Dendritic cell treated with granulocyte-macrophage colony-stimulating factor and Interleukin-4, amounts not matched to agents 40 ng/mL and 50 ng/mL, for 4 days (primary cell): ENCODE measurements around the gene ATP1A2.

Experiments
- H3K27ac Mint-ChIP-seq: one replicate; pipeline ENCODE4 v1.8.0; 2022; ENCODE audit warnings: mild to moderate bottlenecking, mixed read lengths
- H3K27me3 Mint-ChIP-seq: one replicate; pipeline ENCODE4 v1.8.0; 2022; ENCODE audit warnings: mild to moderate bottlenecking, mixed read lengths
- H3K36me3 Mint-ChIP-seq: one replicate; pipeline ENCODE4 v1.8.0; 2022; ENCODE audit warnings: low read depth, mixed read lengths
- H3K4me1 Mint-ChIP-seq: one replicate; pipeline ENCODE4 v1.8.0; 2022; ENCODE audit warnings: low read depth, mixed read lengths
- H3K4me3 Mint-ChIP-seq: one replicate; pipeline ENCODE4 v1.8.0; 2022; ENCODE audit warnings: mild to moderate bottlenecking, moderate library complexity, mixed read lengths
- H3K9me3 Mint-ChIP-seq: one replicate; pipeline ENCODE4 v1.8.0; 2022; ENCODE audit warnings: mixed read lengths
- intact Hi-C: fragments of 100-400 bp; cut with micrococcal nuclease; formaldehyde crosslinking; loops from one replicate; pipeline ENCODE4 v1.15.0; 2022

ATP1A2 gene

GRCh38 chr1:160164121-160164520 is 48.6 kb downstream of the ATP1A2 start:
- Mint-ChIP-seq H3K9me3 (no peaks in the 10 kb centered on the region), H3K4me3 (no peak overlapping the region), H3K36me3 (no peaks in the 10 kb centered on the region), H3K27me3 (peaks cover 11% of the 10 kb centered on the region), H3K27ac (no peak overlapping the region), H3K4me1 (peaks cover 70% of the 10 kb centered on the region)
- intact Hi-C loops: loop anchor here (5.0 kb wide), 1 partner anchor 62 kb away; no protein-coding TSS in a partner anchor

- no peaks in the 10 kb centered on the region for H3K9me3 Mint-ChIP-seq
- H3K36me3 Mint-ChIP-seq: no peaks in the 10 kb centered on the region
- intact Hi-C loops: no loop called here
- no peak overlapping the region for H3K27ac Mint-ChIP-seq
- no peak overlapping the region for H3K4me3 Mint-ChIP-seq
- H3K27me3 Mint-ChIP-seq: peaks cover 12% of the 10 kb centered on the region
- H3K4me1 Mint-ChIP-seq: peaks cover 73% of the 10 kb centered on the region
Observed at GRCh38 chr1:160166166-160166868, 50.8 kb downstream of the ATP1A2 start.

- no peak overlapping the region for H3K27ac Mint-ChIP-seq
- H3K9me3 Mint-ChIP-seq: no peaks in the 10 kb centered on the region
- no peak overlapping the region for H3K4me3 Mint-ChIP-seq
- intact Hi-C loops: no loop called here
- peaks cover 13% of the 10 kb centered on the region for H3K27me3 Mint-ChIP-seq
- H3K36me3 Mint-ChIP-seq: no peaks in the 10 kb centered on the region
- H3K4me1 Mint-ChIP-seq: peaks cover 66% of the 10 kb centered on the region
Observed at GRCh38 chr1:160167056-160167455, 51.5 kb downstream of the ATP1A2 start.

GRCh38 chr1:160167580-160167979 is 52.0 kb downstream of the ATP1A2 start:
- Mint-ChIP-seq H3K9me3 (no peaks in the 10 kb centered on the region), H3K27me3 (peaks cover 14% of the 10 kb centered on the region)
- intact Hi-C loops: no loop called here

GRCh38 chr1:160168016-160168415 is 52.5 kb downstream of the ATP1A2 start:
- Mint-ChIP-seq H3K27ac (no peak overlapping the region), H3K36me3 (no peaks in the 10 kb centered on the region), H3K27me3 (peaks cover 14% of the 10 kb centered on the region), H3K4me1 (peaks cover 56% of the 10 kb centered on the region), H3K4me3 (no peak overlapping the region), H3K9me3 (no peaks in the 10 kb centered on the region)
- intact Hi-C loops: no loop called here

More at GRCh38 chr1:160167580-160167979, 52.0 kb downstream of the ATP1A2 start:
- H3K4me3 Mint-ChIP-seq: no peak overlapping the region
- H3K4me1 Mint-ChIP-seq: peaks cover 61% of the 10 kb centered on the region
- no peaks in the 10 kb centered on the region for H3K36me3 Mint-ChIP-seq
- H3K27ac Mint-ChIP-seq: no peak overlapping the region

GRCh38 chr1:160168609-160169369 is 53.2 kb downstream of the ATP1A2 start:
- H3K4me1 Mint-ChIP-seq: peaks cover 49% of the 10 kb centered on the region
- H3K27ac Mint-ChIP-seq: no peak overlapping the region
- H3K4me3 Mint-ChIP-seq: no peak overlapping the region
- no peaks in the 10 kb centered on the region for H3K36me3 Mint-ChIP-seq
- peaks cover 17% of the 10 kb centered on the region for H3K27me3 Mint-ChIP-seq
- intact Hi-C loops: no loop called here
- H3K9me3 Mint-ChIP-seq: no peaks in the 10 kb centered on the region

GRCh38 chr1:160169553-160170399 is 54.2 kb downstream of the ATP1A2 start:
- peaks cover 41% of the 10 kb centered on the region for H3K4me1 Mint-ChIP-seq
- H3K36me3 Mint-ChIP-seq: no peaks in the 10 kb centered on the region
- intact Hi-C loops: no loop called here
- H3K27me3 Mint-ChIP-seq: peaks cover 21% of the 10 kb centered on the region
- no peak overlapping the region for H3K4me3 Mint-ChIP-seq
- no peaks in the 10 kb centered on the region for H3K9me3 Mint-ChIP-seq
- H3K27ac Mint-ChIP-seq: no peak overlapping the region

- intact Hi-C loops: no loop called here
- H3K4me1 Mint-ChIP-seq: peaks cover 31% of the 10 kb centered on the region
- H3K36me3 Mint-ChIP-seq: no peaks in the 10 kb centered on the region
- H3K27me3 Mint-ChIP-seq: peaks cover 21% of the 10 kb centered on the region
- no peak overlapping the region for H3K27ac Mint-ChIP-seq
- H3K4me3 Mint-ChIP-seq: no peak overlapping the region
- no peaks in the 10 kb centered on the region for H3K9me3 Mint-ChIP-seq
Observed at GRCh38 chr1:160171354-160171753, 55.8 kb downstream of the ATP1A2 start.

GRCh38 chr1:160171980-160172379 is 56.4 kb downstream of the ATP1A2 start:
- no peak overlapping the region for H3K4me3 Mint-ChIP-seq
- H3K4me1 Mint-ChIP-seq: peaks cover 25% of the 10 kb centered on the region
- H3K9me3 Mint-ChIP-seq: no peaks in the 10 kb centered on the region
- intact Hi-C loops: no loop called here
- H3K36me3 Mint-ChIP-seq: no peaks in the 10 kb centered on the region
- peaks cover 19% of the 10 kb centered on the region for H3K27me3 Mint-ChIP-seq
- no peak overlapping the region for H3K27ac Mint-ChIP-seq

- Mint-ChIP-seq H3K27ac (no peak overlapping the region), H3K9me3 (no peaks in the 10 kb centered on the region), H3K4me3 (no peak overlapping the region), H3K36me3 (no peaks in the 10 kb centered on the region), H3K27me3 (peaks cover 16% of the 10 kb centered on the region), H3K4me1 (no peaks in the 10 kb centered on the region)
- intact Hi-C loops: no loop called here
Observed at GRCh38 chr1:160177231-160177630, 61.7 kb downstream of the ATP1A2 start.

GRCh38 chr1:160177667-160178066 is 62.1 kb downstream of the ATP1A2 start:
- H3K27me3 Mint-ChIP-seq: peaks cover 16% of the 10 kb centered on the region
- H3K4me3 Mint-ChIP-seq: no peak overlapping the region
- H3K9me3 Mint-ChIP-seq: no peaks in the 10 kb centered on the region
- H3K36me3 Mint-ChIP-seq: no peaks in the 10 kb centered on the region
- no peaks in the 10 kb centered on the region for H3K4me1 Mint-ChIP-seq
- no peak overlapping the region for H3K27ac Mint-ChIP-seq
- intact Hi-C loops: no loop called here

- Mint-ChIP-seq H3K9me3 (no peaks in the 10 kb centered on the region), H3K4me1 (no peaks in the 10 kb centered on the region), H3K4me3 (no peak overlapping the region), H3K36me3 (no peaks in the 10 kb centered on the region), H3K27ac (no peak overlapping the region), H3K27me3 (peaks cover 13% of the 10 kb centered on the region)
- intact Hi-C loops: no loop called here
Observed at GRCh38 chr1:160178731-160179130, 63.2 kb downstream of the ATP1A2 start.

- intact Hi-C loops: no loop called here
- Mint-ChIP-seq H3K36me3 (no peaks in the 10 kb centered on the region), H3K4me1 (no peaks in the 10 kb centered on the region), H3K27ac (no peak overlapping the region), H3K9me3 (no peaks in the 10 kb centered on the region), H3K4me3 (no peak overlapping the region), H3K27me3 (peaks cover 11% of the 10 kb centered on the region)
Observed at GRCh38 chr1:160179336-160179735, 63.8 kb downstream of the ATP1A2 start.

GRCh38 chr1:160186246-160186645 is 70.7 kb downstream of the ATP1A2 start:
- no peak overlapping the region for H3K27ac Mint-ChIP-seq
- no peak overlapping the region for H3K4me3 Mint-ChIP-seq
- H3K36me3 Mint-ChIP-seq: no peaks in the 10 kb centered on the region
- H3K4me1 Mint-ChIP-seq: peaks cover 11% of the 10 kb centered on the region
- no peaks in the 10 kb centered on the region for H3K9me3 Mint-ChIP-seq
- H3K27me3 Mint-ChIP-seq: peaks cover 12% of the 10 kb centered on the region
- intact Hi-C loops: no loop called here
